GM19452 (cell line): ENCODE results near the gene PRTFDC1.

Source experiments
- ATAC-seq: cut with Tn5 transposase; IDR thresholded peaks from one replicate; pipeline ENCODE4 v1.9.1; 2021; ENCODE audit not compliant: unreplicated experiment

The PRTFDC1 gene

GRCh38 chr10:24882047-24882698 is 70.2 kb downstream of the PRTFDC1 start:
- peak; percentile 59 for ATAC-seq

GRCh38 chr10:24879861-24880260 is 72.5 kb downstream of the PRTFDC1 start:
- no peak for ATAC-seq

GRCh38 chr10:24874133-24874532 is 78.3 kb downstream of the PRTFDC1 start:
- ATAC-seq: no peak

GRCh38 chr10:24873281-24873683 is 79.1 kb downstream of the PRTFDC1 start:
- ATAC-seq: no peak

- no peak for ATAC-seq
These were observed 79.6 kb downstream of the PRTFDC1 start for GRCh38 chr10:24872790-24873182.

- no peak for ATAC-seq
These were observed 80.2 kb downstream of the PRTFDC1 start for GRCh38 chr10:24872049-24872789.

- no peak for ATAC-seq
These were observed 81.1 kb downstream of the PRTFDC1 start for GRCh38 chr10:24871011-24871935.

GRCh38 chr10:24869354-24870015 is 82.9 kb downstream of the PRTFDC1 start:
- ATAC-seq: no peak

GRCh38 chr10:24866604-24867583 is 85.5 kb downstream of the PRTFDC1 start:
- ATAC-seq: no peak

GRCh38 chr10:24865783-24866182 is 86.6 kb downstream of the PRTFDC1 start:
- ATAC-seq: no peak

GRCh38 chr10:24862589-24862988 is 89.8 kb downstream of the PRTFDC1 start:
- ATAC-seq: no peak

GRCh38 chr10:24858288-24859270 is 93.8 kb downstream of the PRTFDC1 start:
- no peak for ATAC-seq

GRCh38 chr10:24857031-24857725 is 95.2 kb downstream of the PRTFDC1 start:
- ATAC-seq: no peak

- no peak for ATAC-seq
These were observed 98.2 kb downstream of the PRTFDC1 start for GRCh38 chr10:24854256-24854655.

GRCh38 chr10:24853661-24854060 is 98.7 kb downstream of the PRTFDC1 start:
- no peak for ATAC-seq

- ATAC-seq: no peak
These were observed 100.8 kb downstream of the PRTFDC1 start for GRCh38 chr10:24851629-24852028.

- no peak for ATAC-seq
These were observed 101.6 kb downstream of the PRTFDC1 start for GRCh38 chr10:24850727-24851296.
